HG03196 (cell line): ENCODE measurements around the gene EZH2.

ENCODE experiments used
- ATAC-seq: cut with Tn5 transposase; IDR thresholded peaks from one replicate; pipeline ENCODE4 v1.9.1; 2021; ENCODE audit not compliant: unreplicated experiment

The EZH2 gene

GRCh38 chr7:148809856-148810255, 74.2 kb downstream of the EZH2 start:
- ATAC-seq: no peak

- no peak for ATAC-seq
Measured at GRCh38 chr7:148807436-148807835, 76.7 kb downstream of the EZH2 start.

GRCh38 chr7:148806187-148806586, 77.9 kb downstream of the EZH2 start:
- no peak for ATAC-seq

GRCh38 chr7:148804343-148805235, 79.5 kb downstream of the EZH2 start:
- no peak for ATAC-seq

- no peak for ATAC-seq
Measured at GRCh38 chr7:148803094-148803493, 81.0 kb downstream of the EZH2 start.

GRCh38 chr7:148802101-148802493, 82.0 kb downstream of the EZH2 start:
- no peak for ATAC-seq

- ATAC-seq: no peak
Measured at GRCh38 chr7:148800677-148801076, 83.4 kb downstream of the EZH2 start.

GRCh38 chr7:148799893-148800555, 84.1 kb downstream of the EZH2 start:
- no peak for ATAC-seq

GRCh38 chr7:148796841-148797240, 87.2 kb downstream of the EZH2 start:
- no peak for ATAC-seq

GRCh38 chr7:148794476-148794875, 89.6 kb downstream of the EZH2 start:
- ATAC-seq: no peak

- no peak for ATAC-seq
Measured at GRCh38 chr7:148793590-148793989, 90.5 kb downstream of the EZH2 start.

- ATAC-seq: no peak
Measured at GRCh38 chr7:148791546-148791945, 92.5 kb downstream of the EZH2 start.

GRCh38 chr7:148790850-148791249, 93.2 kb downstream of the EZH2 start:
- ATAC-seq: no peak

- ATAC-seq: no peak
Measured at GRCh38 chr7:148790131-148790726, 93.9 kb downstream of the EZH2 start.

- ATAC-seq: no peak
Measured at GRCh38 chr7:148789220-148789619, 94.9 kb downstream of the EZH2 start.

GRCh38 chr7:148787571-148788295, 96.4 kb downstream of the EZH2 start:
- no peak for ATAC-seq

- no peak for ATAC-seq
Measured at GRCh38 chr7:148783801-148784527, 100.1 kb downstream of the EZH2 start.

- ATAC-seq: no peak
Measured at GRCh38 chr7:148782757-148783456, 101.2 kb downstream of the EZH2 start.

GRCh38 chr7:148774471-148774870, 109.6 kb downstream of the EZH2 start:
- no peak for ATAC-seq

GRCh38 chr7:148773334-148773733, 110.8 kb downstream of the EZH2 start:
- peak; percentile 81 for ATAC-seq
